ENCODE measurements around the gene DDX28. TPM values are rescaled to one million over a fixed set of nuclear protein-coding genes. Genes with fewer than 3 reads are reported as not detected.
A peak's percentile ranks its signal among the peaks of the same experiment; 100 is the strongest.
"Not testable (repeated sequence)": the region's sequence is repeated elsewhere in the genome, so short reads cannot be mapped to it uniquely, and the experiment has no call there.

DDX28 gene
- total RNA-seq, 1 donor from 2014 or later, result 13.3 TPM

DNA sequence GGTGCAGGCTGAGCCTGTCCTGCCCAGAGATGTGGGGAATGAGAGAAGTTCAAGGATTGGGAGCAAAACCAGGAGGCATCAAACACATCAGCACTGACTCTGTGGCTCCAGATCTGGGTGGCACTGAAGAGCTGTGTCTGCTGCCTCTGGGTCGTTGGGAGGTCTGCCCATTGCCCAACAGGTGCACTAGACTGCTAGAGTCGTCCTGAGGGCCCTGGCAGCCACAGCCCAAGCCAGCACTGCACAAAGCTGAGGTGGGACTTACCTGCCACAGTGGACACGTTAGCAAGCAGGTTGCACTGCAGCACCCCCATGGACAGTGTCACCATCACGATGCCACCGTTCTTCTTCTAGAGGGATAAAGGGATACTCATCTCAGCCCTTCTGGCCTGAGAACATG is 46.0 kb downstream of the DDX28 start:
- peaks cover 10% of the 10 kb centered on the region for H3K27me3 Mint-ChIP-seq (ENCODE audit: low read depth)
- no peaks in the 10 kb centered on the region for H3K4me1 Mint-ChIP-seq
- H3K9me3 Mint-ChIP-seq, result no peaks in the 10 kb centered on the region
- no peaks in the 10 kb centered on the region for H3K36me3 Mint-ChIP-seq (ENCODE audit: low read depth)
- no peak for DNase-seq (ENCODE audit: low read depth, low spot score)
- H3K27ac Mint-ChIP-seq (ENCODE audit: unreplicated experiment), result no peak overlapping the region
- TF ChIP-seq CTCF (conservative IDR thresholded peaks at IDR 0.05), result no peak
- no peak overlapping the region for H3K4me3 Mint-ChIP-seq

GRCh38 chr16:67976205-67976604 is 46.8 kb downstream of the DDX28 start:
- no peak for DNase-seq (ENCODE audit: low read depth, low spot score)
- Mint-ChIP-seq H3K9me3 (no peaks in the 10 kb centered on the region), H3K27ac (ENCODE audit: unreplicated experiment) (peak overlapping the region; percentile 12), H3K27me3 (ENCODE audit: low read depth) (peaks cover 10% of the 10 kb centered on the region), H3K36me3 (ENCODE audit: low read depth) (no peaks in the 10 kb centered on the region), H3K4me3 (no peak overlapping the region), H3K4me1 (no peaks in the 10 kb centered on the region)
- TF ChIP-seq CTCF (conservative IDR thresholded peaks at IDR 0.05), result no peak

DNA sequence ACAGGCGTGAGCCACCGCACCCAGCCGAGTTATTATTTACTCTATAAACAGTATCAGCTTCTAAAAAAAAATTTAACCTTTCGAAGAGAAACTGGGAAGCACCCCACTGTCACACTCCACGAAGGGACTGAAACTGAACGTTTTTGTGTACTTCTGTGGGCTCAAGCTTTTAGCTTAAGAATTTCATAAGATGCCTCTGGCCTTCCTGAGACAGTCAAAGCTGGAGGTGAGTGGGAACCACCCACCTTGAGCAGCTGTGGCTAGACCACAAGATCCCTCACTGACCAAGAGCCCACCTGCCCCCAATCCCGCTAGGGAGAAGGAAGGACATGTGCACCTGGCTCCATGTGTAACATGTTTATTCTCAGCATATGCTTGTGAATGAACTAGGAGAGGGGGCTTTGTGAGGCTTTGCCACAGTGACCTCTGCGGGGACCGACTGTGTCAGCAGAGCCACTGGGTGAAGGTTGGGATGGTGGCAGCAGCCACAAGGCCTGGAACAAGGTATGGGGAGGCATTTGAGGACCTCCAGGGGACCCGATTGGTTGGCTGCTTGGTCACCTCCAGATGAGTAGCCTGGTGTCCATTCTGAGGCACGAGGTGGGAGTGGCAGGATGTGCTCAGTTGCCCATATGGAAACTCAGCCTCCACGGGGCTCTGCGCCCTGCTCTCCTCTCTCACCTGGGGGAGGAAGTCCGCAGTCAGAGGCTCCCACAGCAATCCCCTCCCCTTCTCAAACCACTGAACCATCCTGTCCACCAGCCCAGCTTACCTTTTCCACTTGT is 47.5 kb downstream of the DDX28 start:
- Mint-ChIP-seq H3K27ac (ENCODE audit: unreplicated experiment) (no peak overlapping the region), H3K36me3 (ENCODE audit: low read depth) (no peaks in the 10 kb centered on the region), H3K9me3 (no peaks in the 10 kb centered on the region), H3K4me3 (no peak overlapping the region), H3K4me1 (no peaks in the 10 kb centered on the region), H3K27me3 (ENCODE audit: low read depth) (peaks cover 10% of the 10 kb centered on the region)
- DNase-seq (ENCODE audit: low read depth, low spot score), result no peak
- no peak for TF ChIP-seq CTCF (conservative IDR thresholded peaks at IDR 0.05)

GRCh38 chr16:67972285-67972684 is 50.7 kb downstream of the DDX28 start:
- Mint-ChIP-seq H3K4me1 (peaks cover 16% of the 10 kb centered on the region), H3K27me3 (ENCODE audit: low read depth) (peaks cover 10% of the 10 kb centered on the region)
- not testable (repeated sequence) for H3K4me3 Mint-ChIP-seq; H3K9me3 Mint-ChIP-seq; H3K27ac Mint-ChIP-seq (ENCODE audit: unreplicated experiment); H3K36me3 Mint-ChIP-seq (ENCODE audit: low read depth); DNase-seq (ENCODE audit: low read depth, low spot score)

DNA sequence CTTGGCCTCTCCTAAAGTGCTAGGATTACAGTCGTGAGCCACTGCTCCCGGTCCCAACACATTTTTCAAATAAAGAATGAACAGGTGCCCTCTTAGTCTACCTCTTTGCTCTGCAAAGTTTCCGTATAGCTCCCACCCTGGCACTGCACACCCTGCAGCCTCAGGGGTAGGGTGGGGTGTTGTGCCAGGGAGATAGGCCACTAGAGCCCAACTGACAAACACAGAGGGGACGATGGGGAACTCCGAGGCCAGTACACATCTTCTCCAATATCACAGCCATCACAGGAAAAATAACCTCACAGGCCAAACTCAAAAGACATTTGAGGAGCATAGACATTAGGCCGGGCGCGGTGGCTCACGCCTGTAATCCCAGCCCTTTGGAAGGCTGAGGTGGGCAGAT is 51.9 kb downstream of the DDX28 start:
- no peaks in the 10 kb centered on the region for H3K9me3 Mint-ChIP-seq
- peaks cover 25% of the 10 kb centered on the region for H3K4me1 Mint-ChIP-seq
- H3K27me3 Mint-ChIP-seq (ENCODE audit: low read depth), result peaks cover 7% of the 10 kb centered on the region
- no peak overlapping the region for H3K27ac Mint-ChIP-seq (ENCODE audit: unreplicated experiment)
- TF ChIP-seq CTCF (conservative IDR thresholded peaks at IDR 0.05), result no peak
- no peaks in the 10 kb centered on the region for H3K36me3 Mint-ChIP-seq (ENCODE audit: low read depth)
- DNase-seq (ENCODE audit: low read depth, low spot score), result no peak
- peak overlapping the region; percentile 78 for H3K4me3 Mint-ChIP-seq

Other genes starting within 250 kb of the DDX28 start
- gene RANBP10, start 216.7 kb downstream of the DDX28 start, total RNA-seq, result 21.7 and 22.1 TPM in 2 replicates
- 6.6 and 7.5 TPM in 2 replicates for gene TSNAXIP1, start 216.3 kb downstream of the DDX28 start, total RNA-seq
- gene THAP11, start 180.9 kb downstream of the DDX28 start, total RNA-seq, result 46.2 and 46.7 TPM in 2 replicates
- gene NUTF2, start 176.3 kb downstream of the DDX28 start, total RNA-seq, result 185 and 191 TPM in 2 replicates
- 78.2 and 83.5 TPM in 2 replicates for gene CENPT, start 175.5 kb downstream of the DDX28 start, total RNA-seq
- gene EDC4, start 150.2 kb downstream of the DDX28 start, total RNA-seq, result 100 and 101 TPM in 2 replicates
- 1.0 TPM in 1 of 2 replicates, not detected in the other for gene NRN1L, start 138.3 kb downstream of the DDX28 start, total RNA-seq
- gene PSKH1, start 130.0 kb downstream of the DDX28 start, total RNA-seq, result 39.0 and 41.5 TPM in 2 replicates
- 2.5 and 3.0 TPM in 2 replicates for gene CTRL, start 91.4 kb downstream of the DDX28 start, total RNA-seq
- gene PSMB10, start 86.4 kb downstream of the DDX28 start, total RNA-seq, result 22.4 and 22.5 TPM in 2 replicates
- gene LCAT, start 79.1 kb downstream of the DDX28 start, total RNA-seq, result 16.6 and 17.6 TPM in 2 replicates
- gene SLC12A4, start 54.6 kb downstream of the DDX28 start, total RNA-seq, result 36.0 and 36.8 TPM in 2 replicates
- not detected in 2 replicates for gene DPEP3, start 42.7 kb downstream of the DDX28 start, total RNA-seq
- gene DPEP2, start 23.7 kb downstream of the DDX28 start, total RNA-seq, result not detected in 2 replicates
- not detected in 2 replicates for gene DPEP2NB, start 7.3 kb downstream of the DDX28 start, total RNA-seq
- 26.6 and 28.4 TPM in 2 replicates for gene DUS2, start 52 bp upstream of the DDX28 start, total RNA-seq
- 64.9 and 71.7 TPM in 2 replicates for gene NFATC3, start 62.1 kb upstream of the DDX28 start, total RNA-seq
- 0.09 and 0.23 TPM in 2 replicates for gene ESRP2, start 212.9 kb upstream of the DDX28 start, total RNA-seq
- gene PLA2G15, start 222.1 kb upstream of the DDX28 start, total RNA-seq, result 10.7 and 13.6 TPM in 2 replicates
- 39.2 and 41.7 TPM in 2 replicates for gene SLC7A6, start 241.3 kb upstream of the DDX28 start, total RNA-seq